ENCODE results near the gene HIVEP3.

HIVEP3 gene

GRCh38 chr1:41840592-41841246, 78.0 kb downstream of the HIVEP3 start:
- 43% methylated on average over 4 of the region's 8 CpGs for WGBS (ENCODE audit: insufficient coverage)
- H3K27me3 ChIP-seq (replicated peaks in 2 of 5; ENCODE audit: control insufficient read depth in 4 of 5, insufficient read depth in 5 of 5, low read length in 4 of 5), result no peaks in the 10 kb centered on the region
- H3K36me3 ChIP-seq (ENCODE audit: control insufficient read depth in 4 of 4, insufficient read depth in 4 of 4, low read length in 3 of 4), result no peaks in the 10 kb centered on the region
- peaks cover 0 to 18% (median 12%) of the 10 kb centered on the region in 4 experiments for H3K4me1 ChIP-seq (ENCODE audit: control extremely low read depth in 1 of 4, control insufficient read depth in 4 of 4, insufficient read depth in 4 of 4, low read length in 3 of 4)
- ChIA-PET POLR2A (no interaction called here), CTCF (no interaction called here)
- H3K9me3 ChIP-seq (ENCODE audit: control extremely low read depth in 1 of 5, control insufficient read depth in 4 of 5, insufficient read depth in 2 of 5, low read depth in 1 of 5, low read length in 4 of 5), result no peaks in the 10 kb centered on the region
- no peak for DNase-seq
- H3K27ac ChIP-seq (ENCODE audit: insufficient read depth in 1 of 2, low read depth in 1 of 2, low read length in 2 of 2, poor library complexity in 1 of 2, severe bottlenecking in 2 of 2), result no peak overlapping the region
- H3K4me3 ChIP-seq (ENCODE audit: control insufficient read depth in 1 of 7, extremely low read depth in 1 of 7, insufficient read depth in 4 of 7, low read depth in 2 of 7, low read length in 6 of 7), result no peak overlapping the region

DNA sequence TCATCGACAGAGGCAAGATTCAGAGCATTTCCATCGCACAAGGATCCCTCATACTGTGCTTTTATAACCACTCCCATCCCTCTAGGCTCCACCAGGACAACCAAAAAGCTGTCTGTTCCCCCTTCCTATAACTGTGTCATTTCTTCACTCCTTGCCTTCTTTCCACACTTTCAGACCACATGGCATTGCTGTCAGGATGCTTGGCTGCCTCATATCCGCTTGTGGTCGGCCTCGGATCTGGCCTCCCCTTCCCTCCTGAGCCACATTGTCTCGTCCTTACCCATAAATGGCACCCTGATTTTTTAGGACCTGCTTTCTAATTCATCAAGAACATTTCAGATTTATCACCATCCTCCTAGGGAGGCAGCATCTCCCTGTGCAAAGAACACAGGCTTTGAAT, 80.5 kb downstream of the HIVEP3 start:
- Histone ChIP-seq H3K36me3 (ENCODE audit: control insufficient read depth in 4 of 4, insufficient read depth in 4 of 4, low read length in 3 of 4) (no peaks in the 10 kb centered on the region), H3K4me3 (ENCODE audit: control insufficient read depth in 1 of 7, extremely low read depth in 1 of 7, insufficient read depth in 4 of 7, low read depth in 2 of 7, low read length in 6 of 7) (no peak overlapping the region), H3K4me1 (ENCODE audit: control extremely low read depth in 1 of 4, control insufficient read depth in 4 of 4, insufficient read depth in 4 of 4, low read length in 3 of 4) (peaks cover 0 to 15% (median 7%) of the 10 kb centered on the region in 4 experiments), H3K27ac (ENCODE audit: insufficient read depth in 1 of 2, low read depth in 1 of 2, low read length in 2 of 2, poor library complexity in 1 of 2, severe bottlenecking in 2 of 2) (no peak overlapping the region), H3K27me3 (replicated peaks in 2 of 5; ENCODE audit: control insufficient read depth in 4 of 5, insufficient read depth in 5 of 5, low read length in 4 of 5) (no peaks in the 10 kb centered on the region), H3K9me3 (ENCODE audit: control extremely low read depth in 1 of 5, control insufficient read depth in 4 of 5, insufficient read depth in 2 of 5, low read depth in 1 of 5, low read length in 4 of 5) (no peaks in the 10 kb centered on the region)
- no peak for DNase-seq
- POLR2A ChIA-PET, result no interaction called here
- CTCF ChIA-PET, result no interaction called here
- WGBS (ENCODE audit: insufficient coverage), result 92% methylated on average over 6 of the region's 6 CpGs

GRCh38 chr1:41837691-41838090, 81.0 kb downstream of the HIVEP3 start:
- H3K27me3 ChIP-seq (replicated peaks in 2 of 5; ENCODE audit: control insufficient read depth in 4 of 5, insufficient read depth in 5 of 5, low read length in 4 of 5), result no peaks in the 10 kb centered on the region
- POLR2A ChIA-PET, result no interaction called here

DNA sequence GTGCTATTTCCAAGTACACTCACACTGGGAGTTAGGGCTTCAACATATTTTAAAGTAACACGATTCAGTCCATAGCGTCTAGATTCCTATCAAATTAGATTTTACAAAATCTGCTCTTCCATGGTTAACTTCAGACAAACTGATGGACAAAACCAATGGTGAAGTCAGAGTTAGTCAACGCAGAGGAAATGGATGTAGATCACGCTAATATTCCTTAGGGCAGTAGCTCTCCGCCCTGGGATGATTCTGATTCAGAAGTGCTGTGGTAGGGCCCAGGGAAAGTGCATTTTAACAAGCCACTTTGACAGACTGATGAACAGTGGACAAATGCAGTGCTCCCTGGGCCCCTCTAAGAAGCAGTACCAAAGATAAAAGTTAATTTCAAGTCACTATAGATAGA, 83.2 kb downstream of the HIVEP3 start:
- Histone ChIP-seq H3K36me3 (ENCODE audit: control insufficient read depth in 4 of 4, insufficient read depth in 4 of 4, low read length in 3 of 4) (no peaks in the 10 kb centered on the region), H3K27ac (ENCODE audit: insufficient read depth in 1 of 2, low read depth in 1 of 2, low read length in 2 of 2, poor library complexity in 1 of 2, severe bottlenecking in 2 of 2) (no peak overlapping the region), H3K4me1 (ENCODE audit: control extremely low read depth in 1 of 4, control insufficient read depth in 4 of 4, insufficient read depth in 4 of 4, low read length in 3 of 4) (peaks cover 0 to under 1% (median 0%) of the 10 kb centered on the region in 4 experiments), H3K4me3 (ENCODE audit: control insufficient read depth in 1 of 7, extremely low read depth in 1 of 7, insufficient read depth in 4 of 7, low read depth in 2 of 7, low read length in 6 of 7) (no peak overlapping the region), H3K27me3 (replicated peaks in 2 of 5; ENCODE audit: control insufficient read depth in 4 of 5, insufficient read depth in 5 of 5, low read length in 4 of 5) (no peaks in the 10 kb centered on the region), H3K9me3 (ENCODE audit: control extremely low read depth in 1 of 5, control insufficient read depth in 4 of 5, insufficient read depth in 2 of 5, low read depth in 1 of 5, low read length in 4 of 5) (no peaks in the 10 kb centered on the region)
- 95% methylated on average over 5 of the region's 5 CpGs for whole genome bisulfite sequencing (ENCODE audit: insufficient coverage)
- POLR2A ChIA-PET, result no interaction called here
- CTCF ChIA-PET, result interaction anchor here (1.5 kb wide), 1 partner anchor 24 kb away, joined by 3 read pairs; no protein-coding TSS in a partner anchor
- no peak for DNase-seq

More at GRCh38 chr1:41837691-41838090, 81.0 kb downstream of the HIVEP3 start:
- Histone ChIP-seq H3K4me3 (ENCODE audit: control insufficient read depth in 1 of 7, extremely low read depth in 1 of 7, insufficient read depth in 4 of 7, low read depth in 2 of 7, low read length in 6 of 7) (no peak overlapping the region), H3K27ac (ENCODE audit: insufficient read depth in 1 of 2, low read depth in 1 of 2, low read length in 2 of 2, poor library complexity in 1 of 2, severe bottlenecking in 2 of 2) (no peak overlapping the region), H3K36me3 (ENCODE audit: control insufficient read depth in 4 of 4, insufficient read depth in 4 of 4, low read length in 3 of 4) (no peaks in the 10 kb centered on the region), H3K9me3 (ENCODE audit: control extremely low read depth in 1 of 5, control insufficient read depth in 4 of 5, insufficient read depth in 2 of 5, low read depth in 1 of 5, low read length in 4 of 5) (no peaks in the 10 kb centered on the region), H3K4me1 (ENCODE audit: control extremely low read depth in 1 of 4, control insufficient read depth in 4 of 4, insufficient read depth in 4 of 4, low read length in 3 of 4) (peaks cover 0 to 9% (median 1%) of the 10 kb centered on the region in 4 experiments)
- WGBS (ENCODE audit: insufficient coverage), result no CpG with 5 or more reads among the region's 1 CpG
- CTCF ChIA-PET, result no interaction called here
- DNase-seq, result no peak

DNA sequence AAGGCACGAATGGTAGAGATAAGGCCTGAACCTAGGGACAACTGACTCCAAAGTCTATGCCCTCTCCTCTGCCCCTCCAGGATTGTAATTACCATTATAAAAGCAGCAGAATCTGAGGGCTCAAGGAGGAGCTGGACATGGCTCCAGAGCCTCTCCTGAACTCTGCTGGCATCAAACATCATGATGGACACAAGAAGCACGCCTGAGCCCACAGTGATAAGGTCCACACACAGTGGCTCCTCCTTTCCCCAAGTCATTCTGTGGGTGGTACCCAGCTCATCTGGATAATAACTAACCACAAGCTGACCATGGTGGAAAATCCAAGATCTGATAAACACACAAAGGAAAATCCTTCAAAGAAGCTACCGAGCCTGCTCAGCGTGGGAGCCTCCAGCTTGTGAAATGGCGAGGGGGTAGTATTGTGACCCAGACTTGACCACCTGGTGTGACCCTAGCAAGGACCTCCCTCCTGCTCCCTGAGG, 85.2 kb downstream of the HIVEP3 start:
- Histone ChIP-seq H3K27ac (ENCODE audit: insufficient read depth in 1 of 2, low read depth in 1 of 2, low read length in 2 of 2, poor library complexity in 1 of 2, severe bottlenecking in 2 of 2) (no peak overlapping the region), H3K4me1 (ENCODE audit: control extremely low read depth in 1 of 4, control insufficient read depth in 4 of 4, insufficient read depth in 4 of 4, low read length in 3 of 4) (no peaks in the 10 kb centered on the region), H3K27me3 (replicated peaks in 2 of 5; ENCODE audit: control insufficient read depth in 4 of 5, insufficient read depth in 5 of 5, low read length in 4 of 5) (peaks cover 0 to 1% (median 0%) of the 10 kb centered on the region in 5 experiments), H3K4me3 (ENCODE audit: control insufficient read depth in 1 of 7, extremely low read depth in 1 of 7, insufficient read depth in 4 of 7, low read depth in 2 of 7, low read length in 6 of 7) (no peak overlapping the region), H3K36me3 (ENCODE audit: control insufficient read depth in 4 of 4, insufficient read depth in 4 of 4, low read length in 3 of 4) (no peaks in the 10 kb centered on the region), H3K9me3 (ENCODE audit: control extremely low read depth in 1 of 5, control insufficient read depth in 4 of 5, insufficient read depth in 2 of 5, low read depth in 1 of 5, low read length in 4 of 5) (no peaks in the 10 kb centered on the region)
- no peak for DNase-seq
- 89% methylated on average over 5 of the region's 5 CpGs for WGBS (ENCODE audit: insufficient coverage)
- ChIA-PET POLR2A (interaction anchor here (1.0 kb wide), 1 partner anchor 62 kb away, joined by 3 read pairs; no protein-coding TSS in a partner anchor), CTCF (interaction anchor here (0.9 to 1.5 kb wide), 4 partner anchors 11 to 340 kb away, joined by 3 read pairs; no protein-coding TSS in a partner anchor)

DNA sequence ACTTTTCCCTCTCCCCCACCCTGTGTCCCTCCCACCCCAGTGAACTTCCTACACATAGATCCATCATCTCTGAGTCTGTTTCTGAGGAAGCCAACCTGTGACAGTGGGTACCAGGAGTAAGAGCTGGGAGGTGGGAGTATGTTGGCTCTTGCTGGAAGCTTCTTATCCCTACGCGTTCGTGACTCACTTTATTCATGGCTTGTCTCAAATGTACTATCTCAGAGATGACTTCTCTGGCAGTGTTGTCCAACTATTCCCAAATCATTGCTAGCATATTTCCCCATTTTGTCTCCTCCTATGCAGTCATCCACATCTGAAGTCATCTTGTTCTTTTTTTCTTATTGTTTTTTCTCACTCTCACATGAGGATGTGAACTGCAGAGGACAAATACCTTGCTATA, 88.0 kb downstream of the HIVEP3 start:
- no peak overlapping the region for H3K4me3 ChIP-seq (ENCODE audit: control insufficient read depth in 1 of 7, extremely low read depth in 1 of 7, insufficient read depth in 4 of 7, low read depth in 2 of 7, low read length in 6 of 7)
- no peaks in the 10 kb centered on the region for H3K4me1 ChIP-seq (ENCODE audit: control extremely low read depth in 1 of 4, control insufficient read depth in 4 of 4, insufficient read depth in 4 of 4, low read length in 3 of 4)
- 91% methylated on average over 3 of the region's 3 CpGs for WGBS (ENCODE audit: insufficient coverage)
- no peaks in the 10 kb centered on the region for H3K9me3 ChIP-seq (ENCODE audit: control extremely low read depth in 1 of 5, control insufficient read depth in 4 of 5, insufficient read depth in 2 of 5, low read depth in 1 of 5, low read length in 4 of 5)
- no peak for DNase-seq
- no peak overlapping the region for H3K27ac ChIP-seq (ENCODE audit: insufficient read depth in 1 of 2, low read depth in 1 of 2, low read length in 2 of 2, poor library complexity in 1 of 2, severe bottlenecking in 2 of 2)
- no peaks in the 10 kb centered on the region for H3K36me3 ChIP-seq (ENCODE audit: control insufficient read depth in 4 of 4, insufficient read depth in 4 of 4, low read length in 3 of 4)
- POLR2A ChIA-PET, result no interaction called here
- CTCF ChIA-PET, result interaction anchor here (0.7 kb wide), 1 partner anchor 20 kb away, joined by 3 read pairs; no protein-coding TSS in a partner anchor
- H3K27me3 ChIP-seq (replicated peaks in 2 of 5; ENCODE audit: control insufficient read depth in 4 of 5, insufficient read depth in 5 of 5, low read length in 4 of 5), result peaks cover 0 to 1% (median 0%) of the 10 kb centered on the region in 5 experiments

DNA sequence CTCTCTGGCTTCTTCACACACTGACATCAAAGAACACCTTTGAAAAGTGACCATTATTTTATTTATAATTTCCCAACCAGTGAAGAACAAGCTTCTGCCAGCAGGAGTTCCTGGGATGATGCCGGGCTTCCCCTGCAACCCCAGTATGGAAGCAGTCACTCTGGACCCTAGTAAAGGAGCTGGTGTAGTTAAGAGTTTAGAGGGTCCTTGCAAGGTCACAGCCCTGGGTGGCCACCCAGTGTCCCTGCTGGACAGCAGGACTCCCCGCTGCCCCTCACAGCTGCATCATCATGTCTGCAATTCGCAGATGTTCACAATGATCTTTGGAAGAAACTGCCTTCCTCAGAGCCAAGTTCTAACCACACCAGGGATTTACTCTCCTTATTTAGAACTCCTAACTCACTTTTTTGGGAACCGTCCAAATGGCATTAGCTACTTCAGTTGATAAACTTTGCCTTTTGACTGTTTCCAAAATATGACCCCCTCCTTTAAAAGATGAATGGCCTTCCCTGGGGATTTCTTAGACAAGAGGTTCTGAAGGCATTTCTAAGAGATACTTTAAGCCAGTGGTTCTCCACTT, 90.6 kb downstream of the HIVEP3 start:
- WGBS (ENCODE audit: insufficient coverage), result 96% methylated on average over 3 of the region's 4 CpGs
- peaks cover 0 to 1% (median 0%) of the 10 kb centered on the region in 5 experiments for H3K27me3 ChIP-seq (replicated peaks in 2 of 5; ENCODE audit: control insufficient read depth in 4 of 5, insufficient read depth in 5 of 5, low read length in 4 of 5)
- CTCF ChIA-PET, result no interaction called here
- POLR2A ChIA-PET, result no interaction called here
- H3K9me3 ChIP-seq (ENCODE audit: control extremely low read depth in 1 of 5, control insufficient read depth in 4 of 5, insufficient read depth in 2 of 5, low read depth in 1 of 5, low read length in 4 of 5), result no peaks in the 10 kb centered on the region
- H3K4me1 ChIP-seq (ENCODE audit: control extremely low read depth in 1 of 4, control insufficient read depth in 4 of 4, insufficient read depth in 4 of 4, low read length in 3 of 4), result no peaks in the 10 kb centered on the region
- H3K36me3 ChIP-seq (ENCODE audit: control insufficient read depth in 4 of 4, insufficient read depth in 4 of 4, low read length in 3 of 4), result no peaks in the 10 kb centered on the region
- no peak overlapping the region for H3K4me3 ChIP-seq (ENCODE audit: control insufficient read depth in 1 of 7, extremely low read depth in 1 of 7, insufficient read depth in 4 of 7, low read depth in 2 of 7, low read length in 6 of 7)
- no peak overlapping the region for H3K27ac ChIP-seq (ENCODE audit: insufficient read depth in 1 of 2, low read depth in 1 of 2, low read length in 2 of 2, poor library complexity in 1 of 2, severe bottlenecking in 2 of 2)
- no peak for DNase-seq

All from common myeloid progenitor, CD34-positive (primary cell).